Stimulated activated CD8-positive, alpha-beta memory T cell treated with anti-CD3 and anti-CD28 coated beads, Interleukin-15, amount 100 ng/mL, for 4 hours (primary cell): ENCODE data around the gene GLDN.

Experiments used
- DNase-seq, 2 donors: peaks; one replicate each; pipeline ENCODE4 v3.0.0-alpha.2; 2020; ENCODE audit warnings: low read depth in 2 of 2

Gene GLDN

DNA sequence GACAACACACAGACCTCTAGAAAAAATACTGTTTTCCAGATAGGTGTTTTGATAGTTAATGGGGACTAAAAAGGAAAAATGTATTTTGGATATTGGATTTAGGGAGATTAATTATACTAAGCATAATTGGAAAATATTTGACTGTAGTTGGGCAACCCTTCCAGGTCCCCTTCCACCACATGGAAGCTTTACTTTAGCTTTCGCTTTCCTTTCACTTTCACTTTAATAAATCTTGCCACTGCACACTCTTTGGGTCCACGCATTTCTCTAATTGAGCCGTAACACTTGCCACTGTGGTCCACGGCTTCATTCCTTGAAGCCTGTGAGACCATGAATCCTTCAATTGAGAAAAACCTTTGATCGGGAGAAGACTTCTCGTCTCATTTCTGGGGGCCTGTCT is 15.5 kb downstream of the GLDN start:
- DNase-seq = no peak

GRCh38 chr15:51359981-51360380 is 18.5 kb downstream of the GLDN start:
- no peak for DNase-seq

- DNase-seq = no peak
These were observed 21.9 kb downstream of the GLDN start for GRCh38 chr15:51363383-51363782.

DNA sequence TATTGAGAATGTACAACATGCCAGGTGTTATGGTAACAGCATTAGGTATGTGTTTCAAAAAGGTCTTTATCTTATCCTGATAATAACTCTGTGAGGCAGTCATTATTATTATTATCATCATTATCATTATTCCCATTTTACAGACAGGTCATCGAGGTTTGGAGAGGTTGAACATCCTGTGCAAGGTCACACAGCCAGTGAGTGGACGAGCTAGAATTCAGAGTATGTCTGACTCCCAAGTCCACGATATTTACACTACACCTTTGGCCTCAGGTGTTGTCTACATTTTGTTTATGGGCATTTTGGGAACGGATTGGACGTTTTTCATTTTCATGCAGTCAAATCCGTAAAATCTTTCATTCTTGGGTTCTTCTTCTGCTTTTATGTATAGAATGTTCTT is 24.0 kb downstream of the GLDN start:
- DNase-seq = no peak

GRCh38 chr15:51366071-51366470 is 24.6 kb downstream of the GLDN start:
- no peak for DNase-seq

DNA sequence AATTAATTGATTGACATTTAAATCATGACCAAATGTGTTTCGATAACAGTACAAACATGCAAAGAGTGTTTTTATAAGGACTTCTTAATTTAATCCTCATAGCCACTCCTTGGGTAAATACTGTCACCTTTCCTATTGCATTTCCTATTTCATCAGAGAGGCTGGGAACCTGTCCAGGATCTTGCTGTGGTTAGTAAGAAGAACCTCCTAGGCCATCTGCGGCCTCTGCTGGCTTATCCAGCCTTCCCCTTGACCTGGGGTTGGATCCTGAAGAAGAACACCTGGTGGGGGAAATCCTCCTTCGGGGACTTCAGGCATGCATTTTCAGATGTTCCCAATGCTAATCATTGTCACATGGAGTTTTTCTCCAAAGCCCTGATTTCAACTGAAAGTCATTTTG is 25.5 kb downstream of the GLDN start:
- DNase-seq = no peak

- no peak for DNase-seq
These were observed 26.0 kb downstream of the GLDN start for GRCh38 chr15:51367322-51367976.

- DNase-seq = no peak
These were observed 26.9 kb downstream of the GLDN start for GRCh38 chr15:51368307-51368706.

GRCh38 chr15:51368751-51369450 is 27.4 kb downstream of the GLDN start:
- DNase-seq = no peak

DNA sequence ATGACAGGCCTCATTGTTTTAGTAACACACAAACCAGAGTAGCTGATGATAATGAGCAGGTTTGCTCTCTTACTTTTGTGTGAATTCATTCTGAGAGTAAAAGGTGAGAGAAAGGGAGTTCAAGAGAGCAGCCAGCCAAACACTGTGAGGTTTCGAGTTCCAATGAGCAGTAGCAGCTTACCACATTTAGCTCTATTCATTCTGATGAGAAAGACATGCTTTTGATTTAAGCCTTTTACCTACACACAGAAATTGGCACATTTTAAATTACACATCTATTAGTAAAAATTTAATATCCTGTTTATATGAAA is 28.0 kb downstream of the GLDN start:
- no peak for DNase-seq

DNA sequence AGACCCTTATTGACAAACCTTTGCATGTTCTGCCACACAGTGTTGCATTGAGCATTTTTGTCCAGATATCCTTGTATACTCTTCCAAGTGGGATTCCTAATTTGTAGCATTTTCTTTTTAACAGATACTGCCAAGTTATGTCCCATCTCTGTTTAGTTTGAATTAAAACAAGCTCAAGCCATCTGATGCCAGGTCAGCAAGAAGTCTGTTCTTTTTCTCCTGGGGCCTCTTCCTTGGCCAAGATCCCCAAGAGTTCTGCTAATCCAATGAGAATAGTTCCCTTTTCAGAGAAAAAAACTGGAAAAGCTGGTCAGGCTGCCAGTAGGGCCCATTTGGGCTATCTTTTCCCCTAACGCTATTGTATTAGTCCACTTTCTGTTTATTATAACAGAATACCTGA is 29.8 kb downstream of the GLDN start:
- DNase-seq = no peak

DNA sequence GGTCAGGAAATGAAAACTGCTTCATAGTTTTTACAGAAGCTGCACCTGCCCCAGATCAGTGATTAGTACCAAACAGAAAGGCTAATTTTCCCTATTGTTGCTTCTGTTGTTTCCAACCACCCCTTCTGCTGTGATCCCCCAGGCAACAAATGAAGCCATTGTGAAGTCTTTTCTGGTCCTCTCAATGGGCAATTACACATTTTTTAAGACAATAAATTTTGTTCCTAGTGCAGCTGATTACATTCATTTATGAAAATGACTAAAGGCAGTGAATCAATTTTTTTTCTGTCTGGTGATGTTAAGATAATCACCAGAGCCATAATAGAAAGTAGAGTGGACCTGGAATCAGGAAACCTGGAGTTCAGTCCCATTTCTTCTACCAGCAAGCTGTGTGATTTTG is 32.7 kb downstream of the GLDN start:
- DNase-seq = no peak

DNA sequence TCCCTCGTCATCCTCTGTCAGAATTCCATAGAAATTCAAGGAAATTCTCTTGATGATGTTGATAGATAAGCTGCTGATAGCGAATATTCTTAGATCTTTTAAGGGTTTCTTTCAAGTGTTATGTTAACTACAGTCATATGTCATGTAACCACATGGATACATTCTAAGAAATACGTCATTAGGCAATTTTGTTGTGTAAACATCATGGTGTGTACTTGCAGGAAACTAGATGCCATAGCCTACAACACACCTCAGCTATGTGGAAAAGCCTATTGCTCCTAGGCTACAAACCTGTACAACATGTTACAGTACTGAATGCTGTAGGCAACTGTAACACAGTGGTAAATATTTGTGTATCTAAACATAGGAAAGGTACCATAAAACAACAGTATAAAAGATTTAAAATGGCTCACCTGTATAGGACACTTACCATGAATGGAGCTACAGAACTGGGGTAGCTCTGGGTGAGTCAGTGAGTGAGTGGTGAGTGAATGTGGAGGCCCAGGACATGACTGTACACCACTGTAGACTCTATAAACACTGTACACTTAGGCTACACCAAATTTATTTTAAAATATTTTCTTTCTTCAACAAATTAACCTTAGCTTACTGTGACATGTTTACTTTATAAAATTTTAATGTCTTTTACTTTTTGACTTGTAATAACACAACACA is 34.6 kb downstream of the GLDN start:
- DNase-seq = no peak

GRCh38 chr15:51377038-51377786 is 35.8 kb downstream of the GLDN start:
- no peak for DNase-seq

GRCh38 chr15:51378406-51378805 is 37.0 kb downstream of the GLDN start:
- DNase-seq = no peak

DNA sequence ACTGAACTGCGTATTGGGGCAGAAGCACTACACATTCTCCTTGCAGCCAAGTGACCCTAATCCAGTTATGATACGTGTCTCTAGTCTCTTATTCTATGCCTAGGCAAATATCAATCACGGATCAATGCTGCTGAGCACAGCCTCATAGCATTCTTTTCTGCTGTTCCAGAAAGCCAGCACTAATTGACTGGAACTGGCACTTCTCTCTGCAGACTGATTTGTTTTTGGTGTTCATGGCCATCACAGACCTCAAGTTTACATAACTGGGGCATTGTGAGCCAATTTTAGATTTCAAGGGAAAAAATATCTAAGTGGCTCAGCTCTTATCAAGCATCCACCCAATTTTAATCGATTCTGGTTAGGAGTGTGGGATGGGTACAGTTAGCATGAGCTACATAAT is 37.9 kb downstream of the GLDN start:
- DNase-seq = no peak

DNA sequence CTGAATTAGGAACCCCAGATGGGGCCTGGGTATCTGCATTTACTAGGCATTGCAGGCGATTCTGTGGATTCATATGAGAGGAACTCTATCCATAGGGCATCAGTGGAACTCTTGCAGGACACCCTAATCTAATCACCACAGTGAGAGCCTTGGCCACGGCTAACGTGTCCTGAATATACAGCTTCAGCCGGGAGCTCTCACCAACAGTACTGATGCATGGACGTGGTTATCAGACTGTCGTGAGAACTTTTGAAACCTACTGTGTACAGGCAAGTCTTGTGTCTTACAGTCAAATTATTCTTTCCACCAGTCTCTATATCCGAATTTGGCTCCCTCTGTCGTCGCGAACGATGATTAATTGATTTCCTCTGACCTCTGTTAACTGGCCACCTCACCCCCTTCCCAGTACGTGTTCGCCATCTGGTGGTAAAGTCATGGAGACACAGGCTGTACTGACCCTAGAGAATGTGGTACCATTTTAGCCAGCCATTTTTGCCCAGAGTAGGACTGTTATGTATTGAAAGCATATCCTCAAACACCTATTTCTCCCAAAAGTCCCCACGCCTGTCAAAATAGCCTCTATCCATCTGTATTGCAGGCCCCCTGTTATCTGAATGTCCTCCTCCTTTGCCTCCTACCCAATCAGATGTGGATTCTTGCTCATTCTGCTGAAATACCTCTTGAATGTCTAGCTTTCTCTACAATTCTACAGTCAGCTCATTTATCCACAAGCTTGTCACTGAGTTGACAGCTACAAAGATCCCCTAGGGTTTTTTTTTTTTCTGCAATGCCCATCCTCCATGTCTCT is 39.7 kb downstream of the GLDN start:
- no peak for DNase-seq

- no peak for DNase-seq
These were observed 41.3 kb downstream of the GLDN start for GRCh38 chr15:51382787-51383186.

- DNase-seq = no peak
These were observed 44.6 kb downstream of the GLDN start for GRCh38 chr15:51386029-51386428.

GRCh38 chr15:51386486-51386885 is 45.0 kb downstream of the GLDN start:
- no peak for DNase-seq

DNA sequence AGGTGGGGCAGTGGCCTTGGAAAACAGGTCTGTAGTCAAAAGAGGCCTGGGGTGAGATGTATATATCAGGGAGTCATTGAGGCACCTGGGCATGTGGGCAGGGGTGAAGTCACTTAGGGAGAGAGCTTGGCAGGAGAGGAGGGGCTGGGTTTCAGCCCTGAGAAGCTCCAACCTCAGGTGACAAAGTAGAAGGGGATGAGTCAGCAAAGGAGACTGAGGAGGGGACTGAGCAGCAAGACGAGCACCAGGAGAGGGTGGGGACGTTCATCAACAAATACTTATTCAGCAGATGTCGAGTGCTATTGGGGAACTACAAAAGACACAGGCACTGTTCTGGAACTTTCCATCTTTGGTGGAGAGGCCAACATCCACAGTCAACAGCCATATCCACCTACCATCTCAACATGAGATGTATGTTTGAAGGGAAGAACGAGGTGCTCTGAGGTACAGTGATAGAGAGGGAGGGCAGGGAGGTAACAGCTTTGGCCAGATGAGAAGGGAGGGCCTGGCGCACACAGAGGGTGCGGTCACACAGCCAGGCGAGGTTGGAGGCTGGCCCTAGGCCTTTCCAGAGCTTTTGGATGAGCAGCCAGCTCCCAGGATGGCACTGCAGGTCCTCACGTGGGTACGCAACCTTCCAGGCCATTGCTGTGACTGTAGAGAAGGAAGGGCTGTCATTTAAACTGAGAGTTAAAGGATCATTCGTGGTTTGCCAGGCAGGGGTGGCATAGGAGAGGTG is 45.7 kb downstream of the GLDN start:
- DNase-seq = no peak
